HepG2 (cell line): ENCODE data around the gene CDC6. TPM values are rescaled to one million over a fixed set of nuclear protein-coding genes. Genes with fewer than 3 reads are reported as not detected.

ENCODE experiments used
- ATAD3A ChIP-seq: sonication (generic); formaldehyde crosslinking; IDR thresholded peaks from 2 replicates; pipeline ENCODE4 v1.4.0; 2020; ENCODE audit warnings: missing genetic modification reagents
- FOXJ3 ChIP-seq: sonication (generic); formaldehyde crosslinking; IDR thresholded peaks from 2 replicates; pipeline ENCODE4 v1.4.0; 2020; ENCODE audit warnings: missing genetic modification reagents, mild to moderate bottlenecking, borderline replicate concordance
- GATAD2A ChIP-seq: IDR thresholded peaks from 2 replicates; pipeline ENCODE4 v1.6.1; 2016
- HES4 ChIP-seq: sonication (generic); formaldehyde crosslinking; IDR thresholded peaks from 2 replicates; pipeline ENCODE4 v1.9.0; 2021; ENCODE audit warnings: mild to moderate bottlenecking, missing genetic modification reagents, borderline replicate concordance
- NCOA1 ChIP-seq: sonication (generic); formaldehyde crosslinking; IDR thresholded peaks from 2 replicates; pipeline ENCODE4 v1.9.0; 2021; ENCODE audit warnings: missing genetic modification reagents
- NFE2L2 ChIP-seq: fragments of 150-350 bp; IDR thresholded peaks from 2 replicates; pipeline ENCODE4 v1.6.1; 2014; ENCODE audit warnings: low read length
- PCBP2 ChIP-seq: fragments of 200-400 bp; formaldehyde crosslinking; optimal IDR thresholded peaks from 2 replicates; pipeline ENCODE3; 2018; ENCODE audit warnings: low read length, low read depth; ENCODE audit not compliant: poor library complexity, severe bottlenecking
- RXRA ChIP-seq: sonication (generic); formaldehyde crosslinking; IDR thresholded peaks from 2 replicates; pipeline ENCODE4 v1.5.1; 2020; ENCODE audit warnings: missing genetic modification reagents
- SMAD3 ChIP-seq: sonication (generic); formaldehyde crosslinking; IDR thresholded peaks from 2 replicates; pipeline ENCODE4 v1.4.0; 2020; ENCODE audit warnings: missing genetic modification reagents
- SP140L ChIP-seq: sonication (generic); formaldehyde crosslinking; IDR thresholded peaks from 2 replicates; pipeline ENCODE4 v1.4.0; 2020; ENCODE audit warnings: missing genetic modification reagents, borderline replicate concordance
- ZNF432 ChIP-seq: sonication (generic); formaldehyde crosslinking; IDR thresholded peaks from 2 replicates; pipeline ENCODE4 v1.5.0; 2020; ENCODE audit warnings: missing genetic modification reagents, mild to moderate bottlenecking, borderline replicate concordance
- ZNF546 ChIP-seq: sonication (generic); formaldehyde crosslinking; conservative IDR thresholded peaks from 2 replicates; pipeline ENCODE4 v1.8.1; 2023; ENCODE audit warnings: mild to moderate bottlenecking, missing genetic modification reagents
- ZNF563 ChIP-seq: sonication (generic); formaldehyde crosslinking; IDR thresholded peaks from 2 replicates; pipeline ENCODE4 v1.8.0; 2022; ENCODE audit warnings: mild to moderate bottlenecking, moderate library complexity, missing genetic modification reagents
- ZNF589 ChIP-seq: sonication (generic); formaldehyde crosslinking; conservative IDR thresholded peaks from 2 replicates; pipeline ENCODE4 v1.8.0; 2022; ENCODE audit warnings: mild to moderate bottlenecking, moderate library complexity, missing genetic modification reagents
- ZNF616 ChIP-seq: sonication (generic); formaldehyde crosslinking; IDR thresholded peaks from 2 replicates; pipeline ENCODE4 v1.5.0; 2020; ENCODE audit warnings: low read depth, mild to moderate bottlenecking, missing genetic modification reagents
- ZNF746 ChIP-seq: sonication (generic); formaldehyde crosslinking; IDR thresholded peaks from 2 replicates; pipeline ENCODE4 v1.8.0; 2022; ENCODE audit warnings: mild to moderate bottlenecking, missing genetic modification reagents
- ZNF816 ChIP-seq: sonication (generic); formaldehyde crosslinking; IDR thresholded peaks from 2 replicates; pipeline ENCODE4 v1.8.0; 2022; ENCODE audit warnings: missing genetic modification reagents, mild to moderate bottlenecking, borderline replicate concordance
- polyA plus RNA-seq, 8 experiments: library from polyadenylated mRNA; depleted of rRNA in 3 of 8; stranded (reverse) in 7 of 8; unstranded in 1 of 8; fragments of >200 nt; fragmentation: Illumina TruSeq in 4 of 8; extraction: Trizol in 4 of 8; gene quantifications; 2 replicates each; pipeline versions ENCODE4 v1.2.1 to v1.2.3, GENCODE V29; 2011 to 2016; ENCODE audit warnings: low read depth in 4 of 8, missing spikeins in 1 of 8, mixed read lengths in 1 of 8; ENCODE audit not compliant: insufficient read depth in 1 of 8
- total RNA-seq, 5 experiments: library from RNA; depleted of rRNA; stranded (reverse); fragments of >200 nt; fragmentation: Illumina TruSeq; extraction: Trizol; gene quantifications; 2 replicates each; pipeline ENCODE4 v1.2.3, GENCODE V29; 2016; ENCODE audit warnings: low read depth in 1 of 5
- TF ChIP-seq, protein P1 (sequence below): sonication (generic); formaldehyde crosslinking; IDR thresholded peaks from 2 replicates; pipeline ENCODE4 v1.8.1; 2023; ENCODE audit warnings: mild to moderate bottlenecking, missing genetic modification reagents
- TF ChIP-seq, protein P2 (sequence below): sonication (generic); formaldehyde crosslinking; IDR thresholded peaks from 2 replicates; pipeline ENCODE4 v1.4.0; 2020; ENCODE audit warnings: missing genetic modification reagents
- TF ChIP-seq, protein P3 (sequence below): sonication (generic); formaldehyde crosslinking; IDR thresholded peaks from 2 replicates; pipeline ENCODE4 v1.4.0; 2020; ENCODE audit warnings: mild to moderate bottlenecking, missing genetic modification reagents
- TF ChIP-seq, protein P4 (sequence below): conservative IDR thresholded peaks from 2 replicates; pipeline ENCODE4 v1.6.1; 2018; ENCODE audit warnings: missing genetic modification reagents
- TF ChIP-seq, protein P5 (sequence below): sonication (generic); formaldehyde crosslinking; IDR thresholded peaks from 2 replicates; pipeline ENCODE4 v1.4.0; 2020; ENCODE audit warnings: missing genetic modification reagents

Gene CDC6
- total and polyA plus RNA-seq, 2 of the 13 experiments (the other 11 are each of a cell fraction or from before 2014, with no cell fraction given) = 17.4 to 114 TPM

GRCh38 chr17:40317345-40317873 is 29.7 kb downstream of the CDC6 start (continued):
- TF ChIP-seq, protein P1, sequence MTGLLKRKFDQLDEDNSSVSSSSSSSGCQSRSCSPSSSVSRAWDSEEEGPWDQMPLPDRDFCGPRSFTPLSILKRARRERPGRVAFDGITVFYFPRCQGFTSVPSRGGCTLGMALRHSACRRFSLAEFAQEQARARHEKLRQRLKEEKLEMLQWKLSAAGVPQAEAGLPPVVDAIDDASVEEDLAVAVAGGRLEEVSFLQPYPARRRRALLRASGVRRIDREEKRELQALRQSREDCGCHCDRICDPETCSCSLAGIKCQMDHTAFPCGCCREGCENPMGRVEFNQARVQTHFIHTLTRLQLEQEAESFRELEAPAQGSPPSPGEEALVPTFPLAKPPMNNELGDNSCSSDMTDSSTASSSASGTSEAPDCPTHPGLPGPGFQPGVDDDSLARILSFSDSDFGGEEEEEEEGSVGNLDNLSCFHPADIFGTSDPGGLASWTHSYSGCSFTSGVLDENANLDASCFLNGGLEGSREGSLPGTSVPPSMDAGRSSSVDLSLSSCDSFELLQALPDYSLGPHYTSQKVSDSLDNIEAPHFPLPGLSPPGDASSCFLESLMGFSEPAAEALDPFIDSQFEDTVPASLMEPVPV (CRISPR knock-in tag) = no peak
- TF ChIP-seq FOXJ3 (CRISPR knock-in tag) (no peak), ZNF563 (CRISPR knock-in tag) (no peak), RXRA (CRISPR knock-in tag) (no peak), GATAD2A (CRISPR knock-in tag) (no peak), SMAD3 (no peak), ZNF432 (CRISPR knock-in tag) (no peak), ZNF616 (CRISPR knock-in tag) (no peak), PCBP2 (no peak), ZNF546 (CRISPR knock-in tag) (no peak), SP140L (CRISPR knock-in tag) (no peak), NFE2L2 (no peak), NCOA1 (CRISPR knock-in tag) (no peak), ZNF816 (CRISPR knock-in tag) (no peak), HES4 (CRISPR knock-in tag) (no peak), ATAD3A (CRISPR knock-in tag) (no peak), ZNF746 (CRISPR knock-in tag) (no peak), ZNF589 (CRISPR knock-in tag) (no peak)
- TF ChIP-seq, protein P2, sequence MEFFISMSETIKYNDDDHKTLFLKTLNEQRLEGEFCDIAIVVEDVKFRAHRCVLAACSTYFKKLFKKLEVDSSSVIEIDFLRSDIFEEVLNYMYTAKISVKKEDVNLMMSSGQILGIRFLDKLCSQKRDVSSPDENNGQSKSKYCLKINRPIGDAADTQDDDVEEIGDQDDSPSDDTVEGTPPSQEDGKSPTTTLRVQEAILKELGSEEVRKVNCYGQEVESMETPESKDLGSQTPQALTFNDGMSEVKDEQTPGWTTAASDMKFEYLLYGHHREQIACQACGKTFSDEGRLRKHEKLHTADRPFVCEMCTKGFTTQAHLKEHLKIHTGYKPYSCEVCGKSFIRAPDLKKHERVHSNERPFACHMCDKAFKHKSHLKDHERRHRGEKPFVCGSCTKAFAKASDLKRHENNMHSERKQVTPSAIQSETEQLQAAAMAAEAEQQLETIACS (CRISPR knock-in tag) = no peak
- TF ChIP-seq, protein P3, sequence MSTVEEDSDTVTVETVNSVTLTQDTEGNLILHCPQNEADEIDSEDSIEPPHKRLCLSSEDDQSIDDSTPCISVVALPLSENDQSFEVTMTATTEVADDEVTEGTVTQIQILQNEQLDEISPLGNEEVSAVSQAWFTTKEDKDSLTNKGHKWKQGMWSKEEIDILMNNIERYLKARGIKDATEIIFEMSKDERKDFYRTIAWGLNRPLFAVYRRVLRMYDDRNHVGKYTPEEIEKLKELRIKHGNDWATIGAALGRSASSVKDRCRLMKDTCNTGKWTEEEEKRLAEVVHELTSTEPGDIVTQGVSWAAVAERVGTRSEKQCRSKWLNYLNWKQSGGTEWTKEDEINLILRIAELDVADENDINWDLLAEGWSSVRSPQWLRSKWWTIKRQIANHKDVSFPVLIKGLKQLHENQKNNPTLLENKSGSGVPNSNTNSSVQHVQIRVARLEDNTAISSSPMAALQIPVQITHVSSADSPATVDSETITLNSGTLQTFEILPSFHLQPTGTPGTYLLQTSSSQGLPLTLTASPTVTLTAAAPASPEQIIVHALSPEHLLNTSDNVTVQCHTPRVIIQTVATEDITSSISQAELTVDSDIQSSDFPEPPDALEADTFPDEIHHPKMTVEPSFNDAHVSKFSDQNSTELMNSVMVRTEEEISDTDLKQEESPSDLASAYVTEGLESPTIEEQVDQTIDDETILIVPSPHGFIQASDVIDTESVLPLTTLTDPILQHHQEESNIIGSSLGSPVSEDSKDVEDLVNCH (CRISPR knock-in tag) = no peak
- TF ChIP-seq, protein P4, sequence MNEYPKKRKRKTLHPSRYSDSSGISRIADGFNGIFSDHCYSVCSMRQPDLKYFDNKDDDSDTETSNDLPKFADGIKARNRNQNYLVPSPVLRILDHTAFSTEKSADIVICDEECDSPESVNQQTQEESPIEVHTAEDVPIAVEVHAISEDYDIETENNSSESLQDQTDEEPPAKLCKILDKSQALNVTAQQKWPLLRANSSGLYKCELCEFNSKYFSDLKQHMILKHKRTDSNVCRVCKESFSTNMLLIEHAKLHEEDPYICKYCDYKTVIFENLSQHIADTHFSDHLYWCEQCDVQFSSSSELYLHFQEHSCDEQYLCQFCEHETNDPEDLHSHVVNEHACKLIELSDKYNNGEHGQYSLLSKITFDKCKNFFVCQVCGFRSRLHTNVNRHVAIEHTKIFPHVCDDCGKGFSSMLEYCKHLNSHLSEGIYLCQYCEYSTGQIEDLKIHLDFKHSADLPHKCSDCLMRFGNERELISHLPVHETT (CRISPR knock-in tag) = no peak
- TF ChIP-seq, protein P5, sequence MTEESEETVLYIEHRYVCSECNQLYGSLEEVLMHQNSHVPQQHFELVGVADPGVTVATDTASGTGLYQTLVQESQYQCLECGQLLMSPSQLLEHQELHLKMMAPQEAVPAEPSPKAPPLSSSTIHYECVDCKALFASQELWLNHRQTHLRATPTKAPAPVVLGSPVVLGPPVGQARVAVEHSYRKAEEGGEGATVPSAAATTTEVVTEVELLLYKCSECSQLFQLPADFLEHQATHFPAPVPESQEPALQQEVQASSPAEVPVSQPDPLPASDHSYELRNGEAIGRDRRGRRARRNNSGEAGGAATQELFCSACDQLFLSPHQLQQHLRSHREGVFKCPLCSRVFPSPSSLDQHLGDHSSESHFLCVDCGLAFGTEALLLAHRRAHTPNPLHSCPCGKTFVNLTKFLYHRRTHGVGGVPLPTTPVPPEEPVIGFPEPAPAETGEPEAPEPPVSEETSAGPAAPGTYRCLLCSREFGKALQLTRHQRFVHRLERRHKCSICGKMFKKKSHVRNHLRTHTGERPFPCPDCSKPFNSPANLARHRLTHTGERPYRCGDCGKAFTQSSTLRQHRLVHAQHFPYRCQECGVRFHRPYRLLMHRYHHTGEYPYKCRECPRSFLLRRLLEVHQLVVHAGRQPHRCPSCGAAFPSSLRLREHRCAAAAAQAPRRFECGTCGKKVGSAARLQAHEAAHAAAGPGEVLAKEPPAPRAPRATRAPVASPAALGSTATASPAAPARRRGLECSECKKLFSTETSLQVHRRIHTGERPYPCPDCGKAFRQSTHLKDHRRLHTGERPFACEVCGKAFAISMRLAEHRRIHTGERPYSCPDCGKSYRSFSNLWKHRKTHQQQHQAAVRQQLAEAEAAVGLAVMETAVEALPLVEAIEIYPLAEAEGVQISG (CRISPR knock-in tag) = no peak
